ENCODE measurements around the gene POU2F3. TPM values are rescaled to one million over a fixed set of nuclear protein-coding genes. Genes with fewer than 3 reads are reported as not detected.

The POU2F3 gene
- total RNA-seq, 6 experiments from 2014 or later: not detected

DNA sequence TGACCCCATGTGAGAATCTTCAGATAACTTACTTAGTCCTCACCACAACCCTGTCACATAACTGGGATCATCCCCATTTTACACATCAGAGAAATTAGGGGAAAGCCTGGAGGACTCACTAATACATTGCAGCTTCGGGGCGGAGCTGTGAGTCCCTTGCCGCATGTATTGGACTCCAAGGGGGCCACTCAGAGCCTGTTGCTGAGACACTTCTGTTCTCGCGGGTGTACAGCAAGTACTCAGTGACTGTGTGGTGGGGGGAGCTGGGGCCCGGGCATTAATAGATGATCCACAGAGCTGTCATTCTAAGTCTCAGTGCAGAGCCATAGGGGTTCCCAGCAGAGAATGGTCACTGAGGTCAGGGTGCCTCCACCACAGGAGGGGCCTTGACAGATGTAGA is 15.6 kb upstream of the POU2F3 start:
- H3K4me1 Mint-ChIP-seq (ENCODE audit: low read depth): peaks cover 23% of the 10 kb centered on the region
- no peak overlapping the region for H3K4me3 Mint-ChIP-seq
- no peak for DNase-seq
- H3K9me3 Mint-ChIP-seq: no peaks in the 10 kb centered on the region
- peaks cover 1% of the 10 kb centered on the region for H3K27me3 Mint-ChIP-seq (ENCODE audit: insufficient read depth)
- H3K27ac Mint-ChIP-seq: no peak overlapping the region
- TF ChIP-seq, protein P1, sequence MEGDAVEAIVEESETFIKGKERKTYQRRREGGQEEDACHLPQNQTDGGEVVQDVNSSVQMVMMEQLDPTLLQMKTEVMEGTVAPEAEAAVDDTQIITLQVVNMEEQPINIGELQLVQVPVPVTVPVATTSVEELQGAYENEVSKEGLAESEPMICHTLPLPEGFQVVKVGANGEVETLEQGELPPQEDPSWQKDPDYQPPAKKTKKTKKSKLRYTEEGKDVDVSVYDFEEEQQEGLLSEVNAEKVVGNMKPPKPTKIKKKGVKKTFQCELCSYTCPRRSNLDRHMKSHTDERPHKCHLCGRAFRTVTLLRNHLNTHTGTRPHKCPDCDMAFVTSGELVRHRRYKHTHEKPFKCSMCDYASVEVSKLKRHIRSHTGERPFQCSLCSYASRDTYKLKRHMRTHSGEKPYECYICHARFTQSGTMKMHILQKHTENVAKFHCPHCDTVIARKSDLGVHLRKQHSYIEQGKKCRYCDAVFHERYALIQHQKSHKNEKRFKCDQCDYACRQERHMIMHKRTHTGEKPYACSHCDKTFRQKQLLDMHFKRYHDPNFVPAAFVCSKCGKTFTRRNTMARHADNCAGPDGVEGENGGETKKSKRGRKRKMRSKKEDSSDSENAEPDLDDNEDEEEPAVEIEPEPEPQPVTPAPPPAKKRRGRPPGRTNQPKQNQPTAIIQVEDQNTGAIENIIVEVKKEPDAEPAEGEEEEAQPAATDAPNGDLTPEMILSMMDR (IDR thresholded peaks at IDR 0.05): no peak
- peaks cover 8% of the 10 kb centered on the region for H3K36me3 Mint-ChIP-seq (ENCODE audit: low read depth)

DNA sequence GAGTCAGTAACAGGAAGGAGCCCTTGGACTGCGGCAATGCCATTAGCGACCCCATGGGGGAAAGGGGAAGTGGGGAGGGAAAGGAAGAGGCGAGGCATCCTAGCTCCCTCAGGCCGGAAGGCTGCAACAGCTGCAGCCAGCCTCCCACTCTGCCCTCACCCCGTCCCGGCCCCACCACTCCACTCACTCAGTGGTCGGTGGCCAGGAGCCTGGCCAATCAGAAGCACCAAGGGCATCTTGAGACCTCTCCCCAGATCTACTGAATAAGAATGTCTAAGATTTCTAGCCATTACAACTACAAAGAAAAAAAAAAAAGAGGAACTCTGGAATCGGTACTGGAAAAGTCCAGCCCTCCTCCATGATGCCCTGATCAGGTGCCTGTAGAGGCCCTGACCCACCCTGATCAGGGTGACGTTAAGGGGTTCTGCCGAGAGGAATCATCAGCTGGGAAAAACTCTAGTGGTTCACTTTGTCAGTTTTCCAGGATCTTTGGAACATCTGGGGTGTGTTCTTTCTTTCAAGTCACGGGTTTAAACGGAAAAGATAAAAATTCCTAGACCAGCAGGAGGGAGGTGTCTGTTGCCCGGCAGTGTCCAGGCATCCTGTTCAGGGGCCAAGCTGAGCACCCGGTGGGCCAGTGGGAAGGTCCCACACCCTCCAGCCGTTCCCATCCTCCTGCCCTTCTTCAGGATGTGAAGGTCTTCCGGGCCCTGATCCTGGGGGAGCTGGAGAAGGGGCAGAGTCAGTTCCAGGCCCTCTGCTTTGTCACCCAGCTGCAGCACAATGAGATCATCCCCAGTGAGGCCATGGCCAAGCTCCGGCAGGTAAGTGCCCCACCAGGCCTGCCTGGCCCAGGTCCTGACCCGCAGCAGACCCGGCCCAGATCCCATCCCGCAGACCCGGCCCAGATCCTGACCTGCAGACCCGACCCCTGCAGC is 14.7 kb upstream of the POU2F3 start:
- peaks cover 8% of the 10 kb centered on the region for H3K36me3 Mint-ChIP-seq (ENCODE audit: low read depth)
- DNase-seq: no peak

GRCh38 chr11:120226242-120226641 is 13.7 kb upstream of the POU2F3 start:
- Mint-ChIP-seq H3K4me1 (ENCODE audit: low read depth) (peaks cover 12% of the 10 kb centered on the region), H3K36me3 (ENCODE audit: low read depth) (peaks cover 8% of the 10 kb centered on the region), H3K27ac (no peak overlapping the region), H3K27me3 (ENCODE audit: insufficient read depth) (no peaks in the 10 kb centered on the region; the same call in 1 of the 2 replicates), H3K4me3 (no peak overlapping the region), H3K9me3 (no peaks in the 10 kb centered on the region)
- DNase-seq: no peak
- TF ChIP-seq, protein P1 (IDR thresholded peaks at IDR 0.05): no peak

More for the DNA sequence above, 14.7 kb upstream of the POU2F3 start:
- no peaks in the 10 kb centered on the region for H3K9me3 Mint-ChIP-seq
- H3K27me3 Mint-ChIP-seq (ENCODE audit: insufficient read depth): peaks cover under 1% of the 10 kb centered on the region
- no peak overlapping the region for H3K27ac Mint-ChIP-seq
- H3K4me1 Mint-ChIP-seq (ENCODE audit: low read depth): peaks cover 15% of the 10 kb centered on the region
- TF ChIP-seq, protein P1 (IDR thresholded peaks at IDR 0.05): no peak
- no peak overlapping the region for H3K4me3 Mint-ChIP-seq

GRCh38 chr11:120226714-120227113 is 13.2 kb upstream of the POU2F3 start:
- Mint-ChIP-seq H3K36me3 (ENCODE audit: low read depth) (peaks cover 8% of the 10 kb centered on the region), H3K27ac (no peak overlapping the region), H3K9me3 (no peaks in the 10 kb centered on the region), H3K4me1 (ENCODE audit: low read depth) (peaks cover 12% of the 10 kb centered on the region), H3K4me3 (no peak overlapping the region), H3K27me3 (ENCODE audit: insufficient read depth) (no peaks in the 10 kb centered on the region; the same call in 1 of the 2 replicates)
- no peak for DNase-seq
- TF ChIP-seq, protein P1 (IDR thresholded peaks at IDR 0.05): no peak

- TF ChIP-seq, protein P1 (IDR thresholded peaks at IDR 0.05): no peak
- peaks cover 8% of the 10 kb centered on the region for H3K36me3 Mint-ChIP-seq (ENCODE audit: low read depth)
- H3K27ac Mint-ChIP-seq: no peak overlapping the region
- no peaks in the 10 kb centered on the region for H3K9me3 Mint-ChIP-seq
- H3K4me1 Mint-ChIP-seq (ENCODE audit: low read depth): peaks cover 12% of the 10 kb centered on the region
- no peak for DNase-seq
- H3K4me3 Mint-ChIP-seq: no peak overlapping the region
- H3K27me3 Mint-ChIP-seq (ENCODE audit: insufficient read depth): no peaks in the 10 kb centered on the region; the same call in 1 of the 2 replicates
Observed at GRCh38 chr11:120227228-120227852, 12.6 kb upstream of the POU2F3 start.
